ENCODE results near the gene TRAFD1.

TRAFD1 gene

GRCh38 chr12:112196196-112196875 is 71.0 kb downstream of the TRAFD1 start:
- POLR2A ChIA-PET: no interaction called here

GRCh38 chr12:112198120-112198733 is 72.9 kb downstream of the TRAFD1 start:
- ChIA-PET POLR2A (no interaction called here), CTCF (interaction anchor here (0.8 to 6.2 kb wide), 31 partner anchors 9 to 976 kb away, joined by 3 to 82 read pairs (median 5); no protein-coding TSS in a partner anchor)
- TF ChIP-seq CTCF (IDR thresholded peaks at IDR 0.05; ENCODE audit: control extremely low read depth, extremely low read depth, low read depth, missing control alignments): peak; percentile 67
- DNase-seq (ENCODE audit: extremely low spot score): peak; percentile 78

More at GRCh38 chr12:112196196-112196875, 71.0 kb downstream of the TRAFD1 start:
- CTCF ChIA-PET: interaction anchor here (0.9 to 6.2 kb wide), 5 partner anchors 21 to 215 kb away, joined by 3 to 82 read pairs (median 6); no protein-coding TSS in a partner anchor
- DNase-seq (ENCODE audit: extremely low spot score): no peak
- no peak for TF ChIP-seq CTCF (IDR thresholded peaks at IDR 0.05; ENCODE audit: control extremely low read depth, extremely low read depth, low read depth, missing control alignments)

- DNase-seq (ENCODE audit: extremely low spot score): no peak
- TF ChIP-seq CTCF (IDR thresholded peaks at IDR 0.05; ENCODE audit: control extremely low read depth, extremely low read depth, low read depth, missing control alignments): no peak
- ChIA-PET POLR2A (no interaction called here), CTCF (interaction anchor here (0.9 to 6.2 kb wide), 16 partner anchors 10 to 255 kb away, joined by 3 to 82 read pairs (median 8); no protein-coding TSS in a partner anchor)
These were observed 73.8 kb downstream of the TRAFD1 start for GRCh38 chr12:112199136-112199535.

All from GM10248 (cell line).